Endometrial microvascular endothelial cells (primary cell): ENCODE measurements around the gene SCOC. TPM values are rescaled to one million over a fixed set of nuclear protein-coding genes. Genes with fewer than 3 reads are reported as not detected.

Source experiments
- in situ Hi-C: cut with HindIII; loops from 2 replicates; pipeline ENCODE4 v1.10.0; 2017; ENCODE audit warnings: low sequenced_read_pairs, low pct_unique_long_range_greater_than_20kb; ENCODE audit errors: inconsistent ontology term
- total RNA-seq: library from RNA; depleted of rRNA; stranded (reverse); fragments of >200 nt; gene quantifications from one replicate; pipeline ENCODE4 v1.2.3, GENCODE V29; 2015; ENCODE audit errors: inconsistent ontology term

The SCOC gene
- 54.2 TPM for total RNA-seq

DNA sequence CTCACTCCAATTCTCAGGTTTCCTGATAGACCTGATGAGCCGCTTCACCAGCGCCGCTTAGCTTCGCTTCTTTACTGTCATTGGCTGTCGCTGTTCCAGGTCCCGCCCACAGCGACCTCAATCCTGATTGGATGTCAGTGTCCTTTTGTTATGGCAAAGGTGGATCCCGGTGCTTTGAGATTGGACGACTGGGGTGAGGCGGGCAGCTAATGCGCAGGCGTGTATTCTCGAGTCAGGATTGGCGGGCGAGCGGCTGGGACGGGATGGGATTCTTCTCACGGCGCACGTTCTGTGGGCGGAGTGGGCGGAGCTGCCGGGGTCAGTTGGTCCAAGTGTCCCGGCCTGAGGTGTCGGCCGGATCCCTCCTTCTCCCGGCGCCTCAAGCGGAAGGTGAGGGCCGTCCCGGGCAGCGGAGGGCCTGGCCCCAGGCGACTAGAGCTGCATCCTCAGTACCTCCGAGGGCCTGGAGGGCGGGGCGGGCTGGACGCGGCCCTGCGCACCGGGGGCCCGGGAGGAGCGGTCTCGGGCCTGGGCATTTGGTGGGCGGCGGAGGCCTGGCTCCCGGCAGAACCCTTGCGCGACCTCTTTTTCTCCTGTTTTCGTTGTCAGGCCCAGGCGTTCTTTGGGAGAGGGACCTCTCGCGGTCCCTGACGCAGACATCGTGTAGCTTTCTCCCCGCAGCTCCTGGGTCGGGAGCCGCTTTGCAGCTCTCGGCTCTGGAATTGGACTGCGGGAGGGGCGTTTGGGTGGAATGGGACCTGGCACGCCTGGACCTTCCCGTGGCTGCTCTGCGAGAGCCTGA lies at the start of gene SCOC:
SCOC (plus strand) TSS at position 319 of the 802 bp plus-strand sequence. CDS start 5,525 bp downstream, outside the sequence.
- in situ Hi-C loops = loop anchor here (25.0 kb wide), 1 partner anchor 514 kb away; no protein-coding TSS in a partner anchor

GRCh38 chr4:140326395-140326993 lies 47.0 kb upstream of the SCOC start:
- in situ Hi-C loops = no loop called here

- in situ Hi-C loops = no loop called here
Observed at GRCh38 chr4:140330311-140330900, 43.0 kb upstream of the SCOC start.

- in situ Hi-C loops = no loop called here
Observed at GRCh38 chr4:140331245-140331644, 42.2 kb upstream of the SCOC start.

DNA sequence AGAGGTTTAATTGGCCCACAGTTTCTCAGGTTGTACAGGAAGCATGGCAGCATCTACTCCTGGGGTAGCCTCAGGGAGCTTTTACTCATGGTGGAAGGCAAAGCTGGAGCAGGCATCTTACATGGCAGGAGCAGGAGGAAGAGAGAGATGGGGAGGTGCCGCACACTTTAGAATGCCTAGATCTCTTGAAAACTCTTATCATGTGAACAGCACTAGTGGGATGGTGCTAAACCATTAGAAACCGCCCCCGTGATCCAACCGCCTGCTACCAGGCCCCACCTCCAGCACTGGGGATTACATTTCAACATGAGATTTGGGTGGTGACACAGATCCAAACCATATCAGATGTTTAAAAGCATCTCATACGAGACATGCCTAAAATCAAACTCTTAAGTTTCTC lies 41.6 kb upstream of the SCOC start:
- in situ Hi-C loops = no loop called here

DNA sequence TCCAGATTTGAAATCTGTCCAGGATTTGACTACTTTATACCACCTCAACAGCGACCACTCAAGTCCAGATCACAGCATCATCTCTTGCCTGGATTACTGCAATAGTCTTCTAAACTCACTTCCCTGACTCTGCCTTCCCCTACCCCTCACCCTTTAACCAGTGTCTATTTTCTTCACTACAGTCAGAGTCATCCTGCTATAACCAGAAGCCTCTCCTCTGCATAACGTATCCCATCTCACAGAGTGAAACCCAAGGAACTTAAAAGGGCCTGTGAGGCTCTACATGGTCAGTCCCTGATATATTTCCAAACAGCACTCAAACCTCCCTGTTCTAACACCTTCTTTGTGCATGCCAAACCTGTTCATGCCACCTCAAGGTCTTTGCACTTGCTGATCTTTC lies 40.7 kb upstream of the SCOC start:
- in situ Hi-C loops = no loop called here

GRCh38 chr4:140333523-140333922 lies 39.9 kb upstream of the SCOC start:
- in situ Hi-C loops = no loop called here

DNA sequence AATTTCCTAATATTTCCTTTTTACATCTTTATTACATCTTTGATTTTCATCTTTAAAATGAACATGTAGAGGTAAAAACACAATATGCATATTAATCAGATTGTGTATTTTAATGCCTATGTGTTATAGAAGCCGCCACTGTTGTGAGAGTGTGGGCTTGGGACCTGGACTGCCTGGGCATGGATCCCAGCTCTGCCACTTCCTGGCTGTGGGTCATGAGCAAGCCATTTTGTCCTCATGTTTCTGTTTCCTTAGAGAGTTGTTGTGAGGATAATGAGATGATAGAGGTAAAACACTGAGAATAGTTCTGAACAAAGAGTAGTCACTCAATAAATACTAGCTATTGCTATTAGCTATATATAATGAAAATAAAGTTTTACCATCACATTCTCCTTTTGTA lies 38.4 kb upstream of the SCOC start:
- in situ Hi-C loops = no loop called here

- in situ Hi-C loops = no loop called here
Observed at GRCh38 chr4:140336730-140337129, 36.7 kb upstream of the SCOC start.

DNA sequence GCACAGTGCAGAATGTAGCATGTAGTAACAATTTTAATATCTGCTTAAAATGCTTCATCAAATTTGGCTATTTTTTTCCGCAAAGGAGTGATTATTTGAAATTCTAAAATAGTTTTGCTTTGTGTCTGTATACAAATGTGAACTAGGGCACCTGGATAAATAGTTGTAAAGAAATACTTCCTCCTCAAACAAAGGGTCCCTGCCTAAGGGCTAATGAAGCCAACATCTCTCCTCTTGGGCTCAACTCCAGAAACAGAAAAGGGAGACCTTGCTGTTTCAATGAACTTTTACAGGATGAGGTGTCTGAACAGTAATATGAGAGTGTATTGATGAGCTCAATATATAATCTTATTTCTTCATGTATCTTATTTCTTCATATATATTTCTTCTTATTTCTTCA lies 30.8 kb upstream of the SCOC start:
- in situ Hi-C loops = no loop called here

DNA sequence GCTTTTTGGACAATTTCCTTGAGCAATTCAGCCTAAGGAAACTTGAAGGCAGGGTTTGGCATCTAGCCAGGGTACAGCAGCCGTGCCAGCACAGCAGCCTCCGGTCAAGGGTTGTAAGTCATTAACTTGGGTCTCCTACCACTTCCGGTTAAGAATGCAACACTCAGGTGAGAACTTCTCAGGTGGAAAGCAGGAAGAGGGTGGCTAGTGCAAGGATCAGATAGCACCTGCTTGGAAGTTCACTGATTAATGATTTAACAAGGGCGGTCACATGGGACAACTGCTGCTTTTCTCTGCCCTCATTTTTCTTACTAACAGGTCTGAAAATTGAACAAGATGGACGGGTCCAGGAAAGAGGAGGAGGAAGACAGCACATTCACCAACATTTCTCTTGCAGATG lies 30.1 kb upstream of the SCOC start:
- in situ Hi-C loops = no loop called here

DNA sequence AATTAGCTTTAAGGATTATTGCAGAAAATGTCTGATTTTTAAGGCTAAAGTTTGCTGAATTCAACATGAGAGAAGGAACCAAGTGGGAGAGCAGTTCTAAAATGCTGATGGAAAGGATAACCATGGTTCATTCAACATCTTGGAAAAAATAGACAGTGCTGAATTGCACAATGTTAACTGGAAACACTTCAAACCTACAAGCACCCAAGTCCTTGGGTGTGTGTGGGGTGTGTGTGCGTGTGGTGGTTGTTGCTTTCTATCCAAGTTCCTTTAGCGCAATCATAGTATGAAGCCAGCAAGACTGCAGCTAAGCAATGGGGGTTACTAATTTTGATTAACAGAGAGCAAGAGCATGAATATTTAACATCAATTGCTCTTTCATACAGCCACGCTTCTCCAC lies 29.3 kb upstream of the SCOC start:
- in situ Hi-C loops = no loop called here

GRCh38 chr4:140344621-140345020 lies 28.8 kb upstream of the SCOC start:
- in situ Hi-C loops = no loop called here

- in situ Hi-C loops = no loop called here
Observed at GRCh38 chr4:140346136-140346535, 27.3 kb upstream of the SCOC start.

DNA sequence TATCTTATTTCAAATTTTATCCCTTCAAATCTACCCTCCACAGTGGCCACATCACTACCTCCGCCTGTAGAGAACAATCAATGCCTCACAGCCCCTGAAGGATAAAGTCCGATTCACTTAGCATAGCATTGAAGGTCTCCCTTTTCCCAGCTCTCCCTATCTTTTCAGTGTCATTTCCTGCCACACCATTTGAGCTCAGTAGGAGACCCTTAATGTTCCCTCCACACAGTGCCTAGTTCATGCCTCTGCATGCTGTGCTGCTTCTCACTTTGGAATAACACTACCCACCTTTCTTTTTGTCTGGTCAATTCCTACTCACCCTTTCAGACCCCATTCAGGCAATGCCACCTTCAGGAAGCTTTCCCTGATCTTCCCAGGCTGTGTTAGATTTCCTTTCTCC lies 23.6 kb upstream of the SCOC start:
- in situ Hi-C loops = loop anchor here (25.0 kb wide), 1 partner anchor 537 kb away; no protein-coding TSS in a partner anchor

GRCh38 chr4:140351093-140352075 lies 22.1 kb upstream of the SCOC start:
- in situ Hi-C loops = loop anchor here (25.0 kb wide), 1 partner anchor 536 kb away; no protein-coding TSS in a partner anchor

- in situ Hi-C loops = loop anchor here (25.0 kb wide), 1 partner anchor 534 kb away; no protein-coding TSS in a partner anchor
Observed at GRCh38 chr4:140353786-140354185, 19.7 kb upstream of the SCOC start.

DNA sequence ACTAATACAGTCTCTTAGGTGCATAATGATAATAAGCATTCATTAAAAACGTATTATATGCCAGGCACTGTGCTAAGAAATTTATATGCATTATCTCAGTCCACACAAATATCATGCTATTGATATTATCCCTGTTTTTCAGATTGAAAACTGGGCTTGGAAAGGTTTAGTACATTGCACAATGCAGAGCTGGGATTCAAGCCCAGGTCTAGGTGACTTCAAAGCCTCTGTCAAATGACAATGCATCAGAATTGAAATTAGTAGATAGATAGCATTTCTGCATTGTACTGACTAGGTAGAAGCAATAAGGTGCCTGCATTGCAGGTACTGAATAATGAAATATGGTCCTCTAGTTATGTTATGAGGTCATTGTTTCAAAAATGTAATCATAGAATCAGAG lies 18.2 kb upstream of the SCOC start:
- in situ Hi-C loops = loop anchor here (25.0 kb wide), 1 partner anchor 532 kb away; no protein-coding TSS in a partner anchor

- in situ Hi-C loops = loop anchor here (25.0 kb wide), 1 partner anchor 529 kb away; no protein-coding TSS in a partner anchor
Observed at GRCh38 chr4:140357868-140358267, 15.6 kb upstream of the SCOC start.
